Uterus (tissue), 2 donors: ENCODE results near the gene MYOCD.

Experiments
- CTCF ChIP-seq, 4 experiments: fragments of 200-600 bp in 2 of 4; fragments of 450-650 bp in 2 of 4; sonication (generic) in 2 of 4; IDR thresholded peaks; one replicate each; pipeline ENCODE4 v1.5.1; 2016 to 2019; ENCODE audit warnings: antibody characterized with exemption in 4 of 4, mild to moderate bottlenecking in 2 of 4, moderate library complexity in 1 of 4
- POLR2A ChIP-seq, 2 donors: fragments of 450-650 bp; IDR thresholded peaks; one replicate each; pipeline ENCODE4 v1.6.1; 2016; ENCODE audit warnings: antibody characterized with exemption in 2 of 2, mild to moderate bottlenecking in 1 of 2, moderate library complexity in 1 of 2

- TF ChIP-seq CTCF (IDR thresholded peaks at IDR 0.05), result no peak
- TF ChIP-seq POLR2A (IDR thresholded peaks at IDR 0.05), result no peak
Observed at GRCh38 chr17:12686486-12686885, 20.8 kb downstream of the MYOCD start.
